HepG2 (cell line): ENCODE measurements around the gene CAMTA1. TPM values are rescaled to one million over a fixed set of nuclear protein-coding genes. Genes with fewer than 3 reads are reported as not detected.

Experiments
- AGO2 ChIP-seq: fragments of 200-400 bp; formaldehyde crosslinking; optimal IDR thresholded peaks from 2 replicates; pipeline ENCODE3; 2017; ENCODE audit warnings: mild to moderate bottlenecking, low read depth, low read length, moderate library complexity
- ATF7 ChIP-seq, 2 experiments: fragments of 450-650 bp in 1 of 2; sonication (generic) in 1 of 2; formaldehyde crosslinking in 1 of 2; IDR thresholded peaks; 2 replicates each; pipeline versions ENCODE4 v1.4.0 to v1.6.1; 2016 to 2020; ENCODE audit warnings: antibody characterized with exemption in 1 of 2, mild to moderate bottlenecking in 1 of 2, missing genetic modification reagents in 1 of 2
- KLF9 ChIP-seq: IDR thresholded peaks from 2 replicates; pipeline ENCODE4 v1.6.1; 2016; ENCODE audit warnings: low read depth
- MTF2 ChIP-seq: sonication (generic); formaldehyde crosslinking; IDR thresholded peaks from 2 replicates; pipeline ENCODE4 v1.5.0; 2020; ENCODE audit warnings: missing genetic modification reagents, borderline replicate concordance
- PITX1 ChIP-seq: sonication (generic); formaldehyde crosslinking; IDR thresholded peaks from 2 replicates; pipeline ENCODE4 v1.5.1; 2020; ENCODE audit warnings: mild to moderate bottlenecking, missing genetic modification reagents
- PTBP1 ChIP-seq: fragments of 200-400 bp; formaldehyde crosslinking; IDR thresholded peaks from 2 replicates; pipeline ENCODE4 v1.6.1; 2018; ENCODE audit warnings: low read length, low read depth; ENCODE audit not compliant: poor library complexity, severe bottlenecking
- RFXAP ChIP-seq: sonication (generic); formaldehyde crosslinking; IDR thresholded peaks from 2 replicates; pipeline ENCODE4 v1.4.0; 2020; ENCODE audit warnings: missing genetic modification reagents, borderline replicate concordance
- SIN3A ChIP-seq: IDR thresholded peaks from 2 replicates; pipeline ENCODE4 v1.6.1; 2011; ENCODE audit warnings: low read depth, mild to moderate bottlenecking, control low read depth, low read length, borderline replicate concordance
- ZBTB8A ChIP-seq: sonication (generic); formaldehyde crosslinking; IDR thresholded peaks from 2 replicates; pipeline ENCODE4 v1.4.0; 2020; ENCODE audit warnings: mild to moderate bottlenecking, low read depth, missing genetic modification reagents, borderline replicate concordance
- ZFP36 ChIP-seq: fragments of 150-350 bp; IDR thresholded peaks from 2 replicates; pipeline ENCODE4 v1.6.1; 2018; ENCODE audit warnings: borderline replicate concordance, low read length, low read depth; ENCODE audit not compliant: partially characterized antibody
- ZNF234 ChIP-seq: sonication (generic); formaldehyde crosslinking; conservative IDR thresholded peaks from 2 replicates; pipeline ENCODE4 v1.5.1; 2020; ENCODE audit warnings: mild to moderate bottlenecking, missing genetic modification reagents
- ZNF460 ChIP-seq: sonication (generic); formaldehyde crosslinking; IDR thresholded peaks from 2 replicates; pipeline ENCODE4 v1.5.1; 2020; ENCODE audit warnings: missing genetic modification reagents, mild to moderate bottlenecking, borderline replicate concordance
- ZNF720 ChIP-seq: sonication (generic); formaldehyde crosslinking; IDR thresholded peaks from 2 replicates; pipeline ENCODE4 v1.4.0; 2020; ENCODE audit warnings: missing genetic modification reagents
- polyA plus RNA-seq, 8 experiments: library from polyadenylated mRNA; depleted of rRNA in 3 of 8; stranded (reverse) in 7 of 8; unstranded in 1 of 8; fragments of >200 nt; fragmentation: Illumina TruSeq in 4 of 8; extraction: Trizol in 4 of 8; gene quantifications; 2 replicates each; pipeline versions ENCODE4 v1.2.1 to v1.2.3, GENCODE V29; 2011 to 2016; ENCODE audit warnings: low read depth in 4 of 8, missing spikeins in 1 of 8, mixed read lengths in 1 of 8; ENCODE audit not compliant: insufficient read depth in 1 of 8
- total RNA-seq, 5 experiments: library from RNA; depleted of rRNA; stranded (reverse); fragments of >200 nt; fragmentation: Illumina TruSeq; extraction: Trizol; gene quantifications; 2 replicates each; pipeline ENCODE4 v1.2.3, GENCODE V29; 2016; ENCODE audit warnings: low read depth in 1 of 5
- TF ChIP-seq, protein P1 (sequence below): sonication (generic); formaldehyde crosslinking; IDR thresholded peaks from 2 replicates; pipeline ENCODE4 v1.5.0; 2020; ENCODE audit warnings: mild to moderate bottlenecking, missing genetic modification reagents
- TF ChIP-seq, protein P2 (sequence below): IDR thresholded peaks from 2 replicates; pipeline ENCODE4 v1.6.1; 2016; ENCODE audit warnings: low read depth, borderline replicate concordance
- TF ChIP-seq, protein P3 (sequence below): sonication (generic); formaldehyde crosslinking; IDR thresholded peaks from 2 replicates; pipeline ENCODE4 v1.4.0; 2020; ENCODE audit warnings: missing genetic modification reagents
- TF ChIP-seq, protein P4 (sequence below): sonication (generic); formaldehyde crosslinking; conservative IDR thresholded peaks from 2 replicates; pipeline ENCODE4 v1.4.0; 2020; ENCODE audit warnings: missing genetic modification reagents
- TF ChIP-seq, protein P5 (sequence below): sonication (generic); formaldehyde crosslinking; conservative IDR thresholded peaks from 2 replicates; pipeline ENCODE4 v1.8.0; 2022; ENCODE audit warnings: missing genetic modification reagents
- TF ChIP-seq, protein P6 (sequence below): sonication (generic); formaldehyde crosslinking; IDR thresholded peaks from 2 replicates; pipeline ENCODE4 v1.5.1; 2020; ENCODE audit warnings: missing genetic modification reagents, mild to moderate bottlenecking, borderline replicate concordance

Gene CAMTA1
- total and polyA plus RNA-seq, 2 of the 13 experiments (the other 11 are each of a cell fraction or from before 2014, with no cell fraction given), result 25.0 to 36.4 TPM

DNA sequence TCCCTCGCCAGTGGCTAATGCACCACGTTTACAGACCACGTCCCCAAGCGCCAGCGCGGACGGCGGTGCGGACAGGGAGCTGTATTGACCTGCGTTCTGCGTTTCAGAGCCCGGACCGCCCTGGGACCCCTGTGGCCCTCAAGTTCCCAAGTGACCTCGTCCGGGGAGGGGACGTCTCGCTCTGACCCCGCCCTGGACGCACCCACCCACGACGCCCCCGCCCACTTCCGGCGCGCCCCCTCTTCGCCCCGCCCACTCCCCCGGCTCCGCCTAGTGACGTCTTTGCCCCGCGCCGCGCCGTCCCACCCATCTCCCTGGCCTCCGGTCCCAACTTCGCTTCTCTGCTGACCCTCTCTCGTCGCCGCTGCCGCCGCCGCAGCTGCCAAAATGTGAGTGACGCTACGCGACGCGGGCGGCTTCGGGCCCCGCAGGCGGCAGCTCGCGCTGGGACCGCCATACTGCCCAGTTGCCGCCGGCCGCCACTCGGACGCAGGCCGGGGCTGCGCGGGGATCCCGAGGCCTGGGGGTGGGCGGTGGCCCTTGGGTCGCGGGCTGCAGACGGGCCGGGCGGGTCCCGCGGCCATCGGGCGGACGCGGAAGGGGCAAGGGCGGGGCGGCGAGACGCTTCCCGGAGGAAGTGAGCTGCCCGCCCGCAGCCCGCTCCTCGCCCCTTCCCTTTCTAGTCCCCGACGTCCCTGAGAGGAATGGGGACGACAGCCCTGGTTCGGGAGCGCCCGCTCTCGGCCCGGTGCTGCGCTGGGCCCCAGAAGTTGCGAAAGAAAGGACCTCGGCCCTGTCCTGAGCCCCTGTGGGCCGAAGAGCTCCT, 986.0 kb downstream of the CAMTA1 start, which contains the start of gene VAMP3 (continued):
- TF ChIP-seq, protein P1, sequence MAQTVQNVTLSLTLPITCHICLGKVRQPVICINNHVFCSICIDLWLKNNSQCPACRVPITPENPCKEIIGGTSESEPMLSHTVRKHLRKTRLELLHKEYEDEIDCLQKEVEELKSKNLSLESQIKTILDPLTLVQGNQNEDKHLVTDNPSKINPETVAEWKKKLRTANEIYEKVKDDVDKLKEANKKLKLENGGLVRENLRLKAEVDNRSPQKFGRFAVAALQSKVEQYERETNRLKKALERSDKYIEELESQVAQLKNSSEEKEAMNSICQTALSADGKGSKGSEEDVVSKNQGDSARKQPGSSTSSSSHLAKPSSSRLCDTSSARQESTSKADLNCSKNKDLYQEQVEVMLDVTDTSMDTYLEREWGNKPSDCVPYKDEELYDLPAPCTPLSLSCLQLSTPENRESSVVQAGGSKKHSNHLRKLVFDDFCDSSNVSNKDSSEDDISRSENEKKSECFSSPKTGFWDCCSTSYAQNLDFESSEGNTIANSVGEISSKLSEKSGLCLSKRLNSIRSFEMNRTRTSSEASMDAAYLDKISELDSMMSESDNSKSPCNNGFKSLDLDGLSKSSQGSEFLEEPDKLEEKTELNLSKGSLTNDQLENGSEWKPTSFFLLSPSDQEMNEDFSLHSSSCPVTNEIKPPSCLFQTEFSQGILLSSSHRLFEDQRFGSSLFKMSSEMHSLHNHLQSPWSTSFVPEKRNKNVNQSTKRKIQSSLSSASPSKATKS, result no peak
- TF ChIP-seq KLF9 (CRISPR knock-in tag) (0 out of 2 replicates have a peak, but pooled peaks have one; percentile 26), ZBTB8A (CRISPR knock-in tag) (no peak), ZNF720 (CRISPR knock-in tag) (no peak), PITX1 (CRISPR knock-in tag) (no peak), ATF7 (IDR thresholded peaks at IDR 0.05) (no peak), ATF7 (CRISPR knock-in tag; IDR thresholded peaks at IDR 0.05) (no peak), ZNF460 (CRISPR knock-in tag) (no peak; the same call in 1 of the 2 replicates), AGO2 (peak; percentile 57), RFXAP (CRISPR knock-in tag) (peak; percentile 28; the same call in 1 of the 2 replicates), PTBP1 (no peak), ZFP36 (no peak), MTF2 (no peak), SIN3A (peak; percentile 50; the same call in 1 of the 2 replicates), ZNF234 (CRISPR knock-in tag) (0 out of 2 replicates have a peak, but pooled peaks have one; percentile 21)
- TF ChIP-seq, protein P2, sequence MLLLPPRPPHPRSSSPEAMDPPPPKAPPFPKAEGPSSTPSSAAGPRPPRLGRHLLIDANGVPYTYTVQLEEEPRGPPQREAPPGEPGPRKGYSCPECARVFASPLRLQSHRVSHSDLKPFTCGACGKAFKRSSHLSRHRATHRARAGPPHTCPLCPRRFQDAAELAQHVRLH (CRISPR knock-in tag), result no peak; the same call in 1 of the 2 replicates
- TF ChIP-seq, protein P3, sequence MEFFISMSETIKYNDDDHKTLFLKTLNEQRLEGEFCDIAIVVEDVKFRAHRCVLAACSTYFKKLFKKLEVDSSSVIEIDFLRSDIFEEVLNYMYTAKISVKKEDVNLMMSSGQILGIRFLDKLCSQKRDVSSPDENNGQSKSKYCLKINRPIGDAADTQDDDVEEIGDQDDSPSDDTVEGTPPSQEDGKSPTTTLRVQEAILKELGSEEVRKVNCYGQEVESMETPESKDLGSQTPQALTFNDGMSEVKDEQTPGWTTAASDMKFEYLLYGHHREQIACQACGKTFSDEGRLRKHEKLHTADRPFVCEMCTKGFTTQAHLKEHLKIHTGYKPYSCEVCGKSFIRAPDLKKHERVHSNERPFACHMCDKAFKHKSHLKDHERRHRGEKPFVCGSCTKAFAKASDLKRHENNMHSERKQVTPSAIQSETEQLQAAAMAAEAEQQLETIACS (CRISPR knock-in tag), result no peak
- TF ChIP-seq, protein P4, sequence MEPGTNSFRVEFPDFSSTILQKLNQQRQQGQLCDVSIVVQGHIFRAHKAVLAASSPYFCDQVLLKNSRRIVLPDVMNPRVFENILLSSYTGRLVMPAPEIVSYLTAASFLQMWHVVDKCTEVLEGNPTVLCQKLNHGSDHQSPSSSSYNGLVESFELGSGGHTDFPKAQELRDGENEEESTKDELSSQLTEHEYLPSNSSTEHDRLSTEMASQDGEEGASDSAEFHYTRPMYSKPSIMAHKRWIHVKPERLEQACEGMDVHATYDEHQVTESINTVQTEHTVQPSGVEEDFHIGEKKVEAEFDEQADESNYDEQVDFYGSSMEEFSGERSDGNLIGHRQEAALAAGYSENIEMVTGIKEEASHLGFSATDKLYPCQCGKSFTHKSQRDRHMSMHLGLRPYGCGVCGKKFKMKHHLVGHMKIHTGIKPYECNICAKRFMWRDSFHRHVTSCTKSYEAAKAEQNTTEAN (CRISPR knock-in tag), result no peak
- TF ChIP-seq, protein P5, sequence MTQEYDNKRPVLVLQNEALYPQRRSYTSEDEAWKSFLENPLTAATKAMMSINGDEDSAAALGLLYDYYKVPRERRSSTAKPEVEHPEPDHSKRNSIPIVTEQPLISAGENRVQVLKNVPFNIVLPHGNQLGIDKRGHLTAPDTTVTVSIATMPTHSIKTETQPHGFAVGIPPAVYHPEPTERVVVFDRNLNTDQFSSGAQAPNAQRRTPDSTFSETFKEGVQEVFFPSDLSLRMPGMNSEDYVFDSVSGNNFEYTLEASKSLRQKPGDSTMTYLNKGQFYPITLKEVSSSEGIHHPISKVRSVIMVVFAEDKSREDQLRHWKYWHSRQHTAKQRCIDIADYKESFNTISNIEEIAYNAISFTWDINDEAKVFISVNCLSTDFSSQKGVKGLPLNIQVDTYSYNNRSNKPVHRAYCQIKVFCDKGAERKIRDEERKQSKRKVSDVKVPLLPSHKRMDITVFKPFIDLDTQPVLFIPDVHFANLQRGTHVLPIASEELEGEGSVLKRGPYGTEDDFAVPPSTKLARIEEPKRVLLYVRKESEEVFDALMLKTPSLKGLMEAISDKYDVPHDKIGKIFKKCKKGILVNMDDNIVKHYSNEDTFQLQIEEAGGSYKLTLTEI, result no peak
- TF ChIP-seq, protein P6, sequence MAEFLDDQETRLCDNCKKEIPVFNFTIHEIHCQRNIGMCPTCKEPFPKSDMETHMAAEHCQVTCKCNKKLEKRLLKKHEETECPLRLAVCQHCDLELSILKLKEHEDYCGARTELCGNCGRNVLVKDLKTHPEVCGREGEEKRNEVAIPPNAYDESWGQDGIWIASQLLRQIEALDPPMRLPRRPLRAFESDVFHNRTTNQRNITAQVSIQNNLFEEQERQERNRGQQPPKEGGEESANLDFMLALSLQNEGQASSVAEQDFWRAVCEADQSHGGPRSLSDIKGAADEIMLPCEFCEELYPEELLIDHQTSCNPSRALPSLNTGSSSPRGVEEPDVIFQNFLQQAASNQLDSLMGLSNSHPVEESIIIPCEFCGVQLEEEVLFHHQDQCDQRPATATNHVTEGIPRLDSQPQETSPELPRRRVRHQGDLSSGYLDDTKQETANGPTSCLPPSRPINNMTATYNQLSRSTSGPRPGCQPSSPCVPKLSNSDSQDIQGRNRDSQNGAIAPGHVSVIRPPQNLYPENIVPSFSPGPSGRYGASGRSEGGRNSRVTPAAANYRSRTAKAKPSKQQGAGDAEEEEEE (CRISPR knock-in tag), result no peak
